Islet precursor cell (in vitro differentiated cells): ENCODE results near the gene DOCK4.

Source experiments
- DNase-seq: peaks from one replicate; pipeline ENCODE4 v3.0.0-alpha.2; 2018

DOCK4 gene

DNA sequence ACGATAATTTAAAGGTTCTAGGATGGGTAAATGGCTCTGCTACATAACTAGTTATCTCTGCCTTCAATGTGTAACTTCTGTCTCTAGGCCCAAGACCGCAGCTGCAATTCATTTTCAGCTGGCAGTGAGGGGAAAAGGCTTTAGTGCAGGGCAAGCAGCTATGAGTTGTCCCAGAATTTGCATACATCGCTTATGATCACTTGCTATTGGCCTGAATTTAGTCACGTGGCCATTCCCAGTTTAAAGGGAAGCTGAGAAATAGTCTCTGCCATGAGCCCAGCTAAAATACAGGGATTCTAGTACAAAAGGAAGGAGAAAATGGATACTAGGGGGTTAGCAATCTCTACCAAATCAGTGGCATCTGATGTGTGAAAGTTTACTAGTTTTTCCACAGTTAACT lies 498.1 kb downstream of the DOCK4 start:
- no peak for DNase-seq

DNA sequence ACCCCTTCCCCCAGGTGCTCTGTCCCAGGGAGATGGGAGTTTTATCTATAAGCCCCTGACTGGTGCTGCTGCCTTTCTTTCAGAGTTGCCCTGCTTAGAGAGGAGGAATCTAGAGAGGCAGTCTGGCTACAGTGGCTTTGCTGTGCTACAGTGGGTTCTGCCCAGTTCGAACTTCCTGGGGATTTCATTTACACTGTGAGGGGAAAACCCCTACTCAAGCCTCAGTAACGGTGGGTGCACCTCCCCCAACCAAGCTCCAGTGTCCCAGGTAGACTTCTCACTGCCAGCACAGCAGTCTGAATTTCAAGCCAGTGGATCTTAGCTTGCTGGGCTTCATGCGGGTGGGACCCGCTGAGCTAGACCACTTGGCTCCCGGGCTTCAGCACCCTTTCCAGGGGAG lies 500.4 kb downstream of the DOCK4 start:
- DNase-seq, result no peak

DNA sequence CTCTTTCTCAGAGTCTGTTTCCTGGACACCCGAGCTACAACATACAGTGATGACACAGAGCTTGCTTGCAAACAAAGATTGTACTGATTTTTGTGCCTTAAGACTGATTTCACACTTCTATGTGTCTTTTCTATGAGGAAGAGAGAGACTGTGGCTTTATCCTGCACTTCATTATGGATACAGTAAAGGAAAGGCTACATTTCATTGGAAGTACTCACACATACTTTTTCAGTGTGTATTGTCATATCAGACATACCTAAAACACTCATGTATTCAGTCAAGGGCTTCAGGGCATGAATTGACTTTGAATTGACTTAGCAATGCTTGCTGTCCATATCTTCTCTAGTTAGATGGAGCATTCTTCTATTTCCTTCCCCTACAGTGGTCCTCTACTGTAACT lies 508.4 kb downstream of the DOCK4 start:
- DNase-seq, result no peak

DNA sequence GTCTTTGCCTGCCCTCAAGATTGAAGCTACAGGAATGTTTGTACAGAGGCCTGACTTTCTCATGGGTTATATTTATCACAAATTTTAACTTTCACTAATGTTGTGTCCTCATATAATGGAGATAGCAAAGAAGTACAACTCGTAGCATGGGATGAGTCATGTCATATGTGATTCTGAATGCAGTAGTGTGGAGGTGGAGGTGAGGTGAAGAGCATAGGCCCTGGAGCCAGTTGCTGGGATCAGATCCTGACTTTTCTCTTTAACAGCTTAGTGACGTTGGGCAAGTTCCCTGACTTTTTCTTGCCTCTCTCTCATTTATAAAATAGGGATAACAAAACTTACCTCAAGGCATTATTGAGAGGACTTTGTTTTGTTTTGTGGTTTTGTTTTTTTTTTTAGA lies 511.8 kb downstream of the DOCK4 start:
- DNase-seq, result no peak

DNA sequence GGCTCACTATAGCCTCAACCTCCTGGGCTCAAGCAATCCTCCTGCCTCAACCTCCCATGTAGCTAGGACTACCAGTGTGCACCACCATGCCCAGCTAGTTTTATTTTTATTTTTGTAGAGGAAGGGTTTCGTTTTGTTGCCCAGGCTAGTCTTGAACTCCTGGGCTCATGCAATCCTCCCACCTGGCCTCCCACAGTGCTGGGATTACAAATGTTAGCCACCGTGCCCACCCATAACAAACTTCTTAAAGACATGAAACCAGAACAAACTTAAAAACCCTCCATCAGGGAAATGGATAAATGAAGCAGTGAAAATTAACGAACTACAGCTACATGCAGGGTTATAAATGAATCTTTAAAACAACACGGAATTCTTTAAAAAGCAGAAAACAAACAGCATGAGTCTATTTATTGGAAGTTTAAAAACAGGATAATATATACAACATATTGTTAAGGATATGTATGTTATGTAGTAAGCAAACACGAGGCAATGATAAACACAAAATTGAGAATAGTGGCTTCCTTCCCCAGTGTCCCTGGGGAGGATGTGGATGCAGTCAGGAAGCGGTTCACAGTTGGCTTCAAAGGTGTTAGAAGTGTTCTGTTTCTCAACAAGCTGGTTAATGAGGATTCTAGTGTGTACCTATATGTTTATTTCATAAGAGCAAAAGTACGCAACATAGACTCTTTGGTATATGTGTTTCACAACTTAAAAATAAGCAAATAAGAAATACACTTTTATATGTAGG lies 515.7 kb downstream of the DOCK4 start:
- DNase-seq, result no peak

DNA sequence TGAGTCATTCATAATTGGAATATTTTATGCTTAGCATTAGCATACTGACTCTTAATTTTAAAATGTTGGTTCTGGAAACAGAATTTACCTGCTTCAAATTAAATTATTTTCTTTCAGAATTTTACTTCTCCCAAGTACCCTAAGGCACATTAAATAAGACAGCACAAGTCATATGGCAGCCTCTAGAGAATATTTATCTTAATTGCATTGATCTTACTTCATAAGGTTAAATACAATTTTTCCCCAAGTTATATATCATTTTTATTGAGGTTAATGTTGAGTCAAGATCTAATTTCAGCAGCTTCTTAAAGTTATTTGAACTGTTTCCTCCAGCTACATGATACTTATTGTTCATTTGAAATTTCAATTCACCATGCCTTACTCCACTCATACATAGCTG lies 520.9 kb downstream of the DOCK4 start:
- DNase-seq, result no peak

DNA sequence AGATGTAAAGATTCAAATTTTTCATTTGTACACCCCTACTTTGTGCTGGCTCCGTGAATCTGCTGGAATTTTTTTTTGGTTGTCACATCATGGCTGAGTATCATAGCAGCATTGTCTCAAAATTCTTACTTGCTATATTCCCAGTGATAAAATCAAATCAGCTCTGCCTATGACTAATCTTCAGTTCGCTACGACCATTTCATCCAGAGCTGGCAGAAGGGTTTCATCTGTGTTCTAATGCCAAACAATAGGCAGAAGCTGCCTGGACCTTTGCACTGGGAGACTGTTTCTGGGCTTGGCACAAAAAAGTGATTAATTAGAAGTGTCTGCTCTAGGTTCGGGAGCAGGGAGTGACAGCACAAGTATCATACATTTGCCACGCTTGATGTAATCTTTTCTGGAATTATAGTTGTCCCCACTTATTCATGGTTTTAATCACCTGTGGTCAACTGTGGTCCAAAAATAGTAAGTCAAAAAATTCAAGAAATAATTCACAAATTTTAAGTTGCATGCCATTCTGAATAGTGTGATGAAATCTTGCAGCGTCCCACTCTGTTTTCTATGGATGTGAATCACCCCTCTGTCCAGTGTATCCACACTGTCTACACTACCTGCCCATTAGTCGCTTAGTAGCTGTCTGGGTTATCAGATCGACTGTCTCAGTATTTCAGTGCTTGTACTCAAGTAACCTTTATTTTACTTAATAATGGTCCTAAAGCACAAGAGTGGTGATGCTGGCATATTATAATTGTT lies 523.4 kb downstream of the DOCK4 start:
- no peak for DNase-seq

DNA sequence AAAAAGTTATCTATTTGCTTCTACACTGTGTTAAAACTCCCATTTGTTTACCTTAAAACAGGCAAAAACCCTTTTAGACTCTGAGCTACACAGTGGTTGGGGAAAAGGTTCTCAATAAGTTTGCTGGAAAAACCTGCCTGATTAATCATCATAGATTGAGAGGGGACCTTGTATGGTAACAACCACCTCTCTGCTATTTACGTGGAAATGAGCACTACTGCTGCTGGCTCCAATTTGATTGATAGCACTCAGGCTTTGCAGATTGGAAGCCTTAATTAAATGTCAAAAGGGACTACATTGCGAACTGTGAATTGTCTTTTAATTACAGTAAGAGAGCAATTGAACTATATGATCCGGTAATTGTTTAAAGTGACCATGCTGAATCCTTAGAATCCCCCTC lies 525.0 kb downstream of the DOCK4 start:
- DNase-seq, result no peak

DNA sequence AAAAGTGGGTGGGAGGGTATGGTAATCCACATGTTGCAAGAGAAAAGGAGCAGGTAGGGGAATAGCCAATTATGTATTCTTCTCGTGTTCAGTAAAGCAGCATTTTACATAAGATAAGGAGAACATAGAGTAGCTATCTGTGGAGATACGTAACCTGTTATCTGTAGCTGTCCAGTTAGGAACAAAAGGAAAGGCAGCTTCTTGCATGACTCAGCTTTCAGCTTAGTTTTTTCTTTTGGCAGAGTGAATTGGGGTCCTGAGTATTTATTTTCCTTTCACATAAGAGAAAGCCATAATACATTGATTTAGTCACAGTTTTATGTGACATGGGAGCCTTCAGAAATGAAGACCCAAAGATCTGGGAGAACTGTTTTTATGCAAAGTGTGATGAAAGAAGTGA lies 527.2 kb downstream of the DOCK4 start:
- DNase-seq, result no peak

DNA sequence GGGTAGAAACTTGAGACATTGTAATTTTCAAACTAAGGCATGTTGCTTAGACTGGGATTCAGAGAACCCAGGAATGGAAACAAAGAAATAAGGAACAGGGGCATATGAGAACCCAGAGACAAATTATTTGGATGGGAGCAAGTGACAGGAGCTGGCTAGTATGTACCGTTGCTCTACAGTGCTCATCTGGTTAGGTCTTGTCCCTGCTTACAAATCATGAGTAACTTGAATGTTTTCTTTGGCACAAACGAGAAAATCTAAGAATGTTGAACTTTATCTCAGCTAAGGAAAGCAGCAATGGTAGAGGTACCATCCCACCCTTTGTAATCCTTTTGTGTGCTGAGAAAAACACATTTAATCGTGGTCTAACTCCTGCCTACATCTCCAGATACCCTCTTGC lies 527.9 kb downstream of the DOCK4 start:
- DNase-seq, result no peak

DNA sequence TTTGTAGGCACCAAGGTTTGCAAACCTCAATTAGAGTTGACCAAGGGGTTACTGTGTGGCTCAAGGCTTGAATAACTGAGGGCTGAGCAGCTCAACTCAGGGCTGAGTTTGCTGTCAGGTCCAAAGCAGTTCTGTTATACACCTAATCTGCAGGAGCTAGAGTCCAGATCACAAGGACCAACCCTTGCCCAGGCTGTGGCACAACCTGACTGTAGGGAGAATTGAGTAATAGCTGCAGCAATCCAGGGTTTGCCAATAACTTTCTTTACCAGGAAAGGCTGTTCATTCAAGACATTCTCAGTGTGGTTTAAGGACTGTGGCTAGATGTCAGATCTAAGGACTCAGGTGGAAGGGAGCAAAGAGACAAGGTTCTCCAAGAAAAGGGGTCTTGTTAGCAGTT lies 528.4 kb downstream of the DOCK4 start:
- DNase-seq, result no peak

DNA sequence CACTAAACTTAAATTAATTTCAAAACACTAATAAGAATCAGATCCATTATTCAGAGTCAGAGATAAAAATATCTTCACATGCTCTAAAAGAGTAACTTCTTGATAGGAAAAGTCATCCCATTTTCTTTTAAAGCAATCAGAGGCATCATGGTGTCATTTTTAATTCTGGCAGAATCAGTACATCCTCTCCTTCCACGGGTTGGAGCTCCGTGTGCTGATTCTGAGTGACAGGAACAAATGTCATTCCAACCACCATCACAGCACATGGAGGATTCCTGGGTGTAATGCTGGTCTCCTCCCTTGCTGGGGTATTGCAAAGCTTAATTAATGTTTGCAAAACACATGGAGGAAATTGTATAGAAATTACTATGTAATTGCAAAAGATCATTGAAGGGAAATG lies 529.4 kb downstream of the DOCK4 start:
- DNase-seq, result no peak
